GM18867 (cell line): ENCODE data around the gene NOM1.
A peak's percentile ranks its signal among the peaks of the same experiment; 100 is the strongest.

Source experiments
- ATAC-seq: cut with Tn5 transposase; IDR thresholded peaks from one replicate; pipeline ENCODE4 v1.9.1; 2021; ENCODE audit warnings: mild to moderate bottlenecking, moderate library complexity; ENCODE audit not compliant: unreplicated experiment

The NOM1 gene

DNA sequence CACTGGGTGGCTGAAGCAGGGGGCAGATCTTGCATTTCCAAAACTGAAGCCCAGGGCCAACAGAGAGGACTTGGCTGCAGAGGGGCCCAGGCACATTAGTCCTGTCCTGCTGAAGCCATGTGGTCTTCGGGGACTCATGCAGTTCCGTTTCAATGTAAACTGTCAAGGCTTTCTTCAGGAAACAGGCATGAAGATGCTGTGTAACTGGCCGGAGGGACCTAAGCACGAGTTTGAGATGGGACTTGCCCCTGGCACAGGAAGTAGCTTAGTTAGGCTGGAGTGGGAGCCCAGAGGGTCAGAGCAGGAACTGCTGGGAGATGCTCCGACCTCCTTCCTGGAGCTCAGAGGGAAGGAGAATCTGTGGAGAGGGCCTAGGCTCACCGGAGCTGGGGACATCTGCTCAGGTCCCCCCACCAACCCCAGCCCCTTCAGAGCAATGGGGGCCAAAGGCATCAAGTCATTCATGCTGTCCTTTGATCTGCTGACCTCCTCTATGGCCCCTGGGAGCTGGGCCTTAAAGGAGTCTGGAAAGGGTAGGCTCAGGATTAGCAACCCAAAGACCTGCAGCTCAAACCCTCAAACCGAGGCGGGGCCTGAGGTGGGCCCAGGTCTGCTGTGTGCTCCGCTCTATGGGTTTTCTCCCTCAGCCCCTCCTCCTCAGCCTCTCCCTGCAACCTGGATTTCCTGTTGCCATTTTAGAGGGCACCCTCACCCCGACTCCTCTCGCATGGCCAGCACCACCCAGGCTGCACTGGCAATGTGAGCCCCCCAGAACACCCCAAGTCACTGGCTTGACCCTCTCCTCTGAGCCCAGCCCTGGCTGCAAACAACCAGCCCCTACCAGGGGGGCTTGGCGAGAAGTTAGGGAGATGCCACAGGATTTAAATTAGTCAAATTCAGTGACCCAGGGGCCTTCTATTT lies 65.4 kb downstream of the NOM1 start:
- ATAC-seq = no peak

DNA sequence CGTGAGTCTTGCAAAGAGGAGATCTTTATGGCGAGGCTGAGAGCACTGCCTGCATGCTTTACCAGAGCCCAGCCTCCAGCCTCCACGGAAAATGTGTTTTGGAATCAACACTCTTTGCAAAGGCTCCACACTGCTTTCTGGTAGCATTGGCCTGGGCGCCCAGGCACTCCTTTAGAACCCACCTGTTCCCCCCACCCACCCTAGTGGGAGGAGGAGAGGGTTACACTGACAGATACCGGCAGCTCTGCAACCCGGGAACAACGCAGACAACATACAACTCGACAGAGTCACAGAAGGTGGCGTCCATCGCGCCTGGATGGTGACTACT lies 66.5 kb downstream of the NOM1 start:
- peak; percentile 10 for ATAC-seq

DNA sequence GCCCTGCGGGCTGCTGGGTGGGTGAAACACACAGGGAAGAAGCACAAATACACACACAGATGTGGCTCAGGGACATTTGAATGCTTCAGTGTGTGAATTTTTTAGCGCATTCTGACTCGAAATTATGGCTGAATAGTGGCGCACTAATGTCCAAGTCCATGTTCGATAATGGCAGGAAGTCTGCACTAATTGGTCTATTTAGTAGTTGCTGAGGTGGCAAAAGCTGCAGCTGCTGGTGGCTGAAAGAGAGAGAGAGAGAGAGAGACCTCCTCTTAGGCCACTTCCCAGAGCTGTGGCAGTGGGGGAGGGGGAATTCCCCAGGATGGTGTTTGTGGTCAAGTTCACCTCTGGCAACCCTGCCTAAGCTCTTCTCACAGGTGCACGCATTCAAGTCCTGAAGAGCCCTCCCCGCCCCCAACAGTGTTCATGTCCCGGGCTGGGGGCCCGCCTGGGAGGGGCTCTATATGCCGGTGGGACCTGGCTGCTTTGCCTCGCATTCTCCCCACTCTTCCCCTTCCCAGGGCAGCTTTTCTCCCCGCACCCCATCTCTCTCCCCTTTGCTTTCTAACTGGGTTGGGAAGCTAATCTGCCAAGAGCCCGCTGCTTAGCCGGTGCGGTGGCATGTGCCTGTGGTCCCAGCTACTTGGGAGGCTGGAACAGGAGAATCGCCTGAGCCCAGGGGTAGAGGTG lies 67.0 kb downstream of the NOM1 start:
- ATAC-seq = peak; percentile 76

DNA sequence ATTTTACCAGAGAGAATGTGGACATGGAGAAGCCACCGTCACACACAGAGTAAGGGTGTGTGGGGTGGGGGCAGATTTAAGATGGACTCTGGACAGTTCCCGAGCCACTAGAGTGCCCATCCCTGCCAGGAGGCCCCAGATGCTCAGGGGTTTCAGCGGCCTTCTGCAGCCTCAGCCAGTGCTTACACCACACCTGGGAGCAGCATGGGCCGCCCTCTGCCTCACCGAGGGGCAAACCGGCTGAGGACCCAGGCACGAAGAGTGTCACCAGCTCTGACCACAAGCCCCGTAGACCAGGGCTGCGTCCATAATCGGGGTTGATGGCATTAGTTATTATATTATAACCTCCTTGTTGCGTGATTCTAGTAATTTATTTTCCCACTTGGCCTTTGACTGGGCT lies 67.6 kb downstream of the NOM1 start:
- ATAC-seq = no peak

DNA sequence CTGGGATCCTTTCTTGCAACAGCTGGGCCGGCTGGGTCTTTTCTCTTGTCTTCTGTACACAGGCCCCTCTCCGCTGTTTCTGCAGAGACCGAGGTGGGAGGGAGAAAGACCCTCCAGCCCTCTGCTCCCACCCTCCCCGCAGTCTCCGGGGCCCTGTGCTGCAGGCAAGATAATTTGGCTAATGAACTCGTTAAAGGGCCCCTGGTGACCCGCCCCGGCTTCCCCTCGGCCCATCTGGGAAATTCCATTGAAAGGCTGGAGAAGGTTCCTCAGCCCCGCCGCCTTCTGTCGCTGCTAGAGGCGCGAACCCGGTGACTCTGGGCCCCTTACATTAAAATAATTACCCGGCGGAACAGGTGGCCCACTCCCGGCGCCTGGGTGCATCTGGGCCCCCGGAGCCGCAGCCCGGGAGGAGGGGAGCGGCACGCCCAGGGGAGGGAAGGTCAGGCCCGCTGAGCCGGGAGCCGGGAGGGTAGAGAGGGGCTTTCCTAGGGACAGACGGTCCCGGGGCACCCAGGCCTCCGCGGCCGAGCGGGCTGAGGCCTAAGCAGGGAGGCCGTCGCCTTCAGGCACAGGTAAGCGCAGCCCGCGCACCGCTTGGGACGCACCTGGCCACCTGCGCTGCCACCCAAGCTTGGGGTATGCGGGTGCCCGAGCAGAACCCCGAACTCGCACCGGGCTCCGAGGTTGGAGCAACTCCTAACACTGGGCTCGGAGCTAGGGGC lies 68.3 kb downstream of the NOM1 start:
- no peak for ATAC-seq

DNA sequence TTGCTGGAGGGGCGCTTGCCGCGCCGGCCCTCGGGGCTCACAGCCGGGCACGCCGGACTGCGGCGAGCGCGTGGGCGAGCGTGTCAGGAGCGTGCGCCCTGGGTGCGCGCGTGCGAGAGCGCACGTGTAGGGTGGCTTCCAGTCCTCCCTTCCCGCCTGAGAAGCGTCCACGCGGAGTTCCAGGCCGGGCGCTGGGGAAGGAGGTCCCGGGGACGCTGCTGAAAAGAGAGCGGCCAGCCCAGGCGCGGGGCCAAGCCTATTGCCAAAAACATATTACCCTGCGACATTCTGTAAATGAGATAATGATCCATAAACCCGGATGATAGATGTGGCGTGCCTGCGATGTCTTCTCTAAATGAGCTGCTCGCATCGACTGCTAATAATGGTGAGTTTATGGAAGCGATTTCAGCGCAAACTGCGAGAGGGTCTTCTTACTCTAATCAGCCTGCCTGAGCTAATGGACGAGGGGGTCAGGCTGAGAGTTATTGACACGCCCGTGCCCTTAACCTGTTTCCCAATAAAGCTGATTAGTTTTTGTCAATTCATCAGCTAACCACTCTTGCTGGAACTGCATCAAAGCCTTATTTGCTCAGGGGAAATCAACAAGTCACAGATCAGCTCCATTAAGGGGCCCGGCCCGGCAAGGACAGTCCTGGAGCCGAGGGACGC lies 69.0 kb downstream of the NOM1 start:
- no peak for ATAC-seq

DNA sequence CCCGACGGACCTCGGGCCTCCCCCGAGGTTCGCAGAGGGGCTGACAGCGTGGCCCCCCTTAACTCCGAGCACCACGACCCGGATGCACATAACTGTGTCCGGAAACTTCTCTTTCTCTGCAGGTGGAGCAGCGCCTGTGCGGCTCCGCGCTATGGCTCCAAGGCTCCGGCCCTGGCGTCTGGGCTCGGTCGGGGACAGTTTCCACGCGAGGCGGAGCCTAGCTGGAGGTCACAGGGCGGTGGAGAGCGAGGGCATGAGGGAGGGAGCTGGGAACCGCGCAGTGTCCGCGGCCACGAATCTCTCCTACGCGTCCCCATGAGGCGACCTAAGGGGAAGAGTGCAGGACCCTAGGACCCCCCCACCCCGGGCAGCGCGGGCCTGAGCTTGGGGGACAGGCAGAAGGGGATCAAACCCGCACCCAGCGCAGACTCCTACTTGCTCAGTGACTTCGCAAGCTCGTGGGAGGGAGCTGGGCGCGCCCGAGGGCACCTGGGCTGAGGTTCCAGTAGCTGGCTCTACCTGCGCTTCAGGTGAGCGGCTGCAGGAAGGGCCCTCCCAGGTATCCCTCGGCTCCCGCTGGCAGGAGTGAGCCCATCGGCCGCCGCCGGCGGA lies 69.6 kb downstream of the NOM1 start:
- no peak for ATAC-seq

DNA sequence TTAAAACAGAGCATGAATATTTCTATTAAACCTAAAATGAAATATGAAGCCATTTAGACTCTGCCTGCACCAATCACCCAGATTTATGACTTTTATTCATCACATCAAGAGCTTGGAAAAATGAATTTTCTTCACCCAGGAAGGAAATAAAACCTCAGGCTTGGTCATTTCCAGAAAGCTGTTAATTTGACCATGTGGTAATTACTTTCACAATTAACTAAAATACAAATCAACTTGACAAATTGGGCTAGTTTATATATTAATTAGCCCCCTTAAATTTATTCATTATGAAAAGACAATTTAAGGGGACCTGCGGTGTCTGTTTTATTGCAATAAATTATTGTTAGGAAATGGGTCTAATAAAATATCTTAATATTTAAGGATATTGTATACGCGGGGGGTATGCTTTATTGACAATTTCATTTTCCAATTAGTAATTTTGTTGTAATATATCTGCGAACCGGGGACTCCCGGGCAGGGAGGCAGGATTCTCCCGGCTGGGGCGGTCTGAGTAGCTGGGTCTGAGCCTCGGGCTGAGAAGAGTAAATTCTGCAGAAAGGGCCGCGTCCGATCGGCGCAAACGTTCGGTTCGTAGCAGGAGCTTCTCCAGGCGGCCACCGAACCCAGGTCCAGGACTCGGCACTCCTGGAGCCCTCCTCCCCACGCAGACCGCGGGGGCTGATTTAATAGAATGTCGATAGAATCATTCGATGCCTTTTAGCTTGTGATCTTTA lies 70.4 kb downstream of the NOM1 start:
- no peak for ATAC-seq

DNA sequence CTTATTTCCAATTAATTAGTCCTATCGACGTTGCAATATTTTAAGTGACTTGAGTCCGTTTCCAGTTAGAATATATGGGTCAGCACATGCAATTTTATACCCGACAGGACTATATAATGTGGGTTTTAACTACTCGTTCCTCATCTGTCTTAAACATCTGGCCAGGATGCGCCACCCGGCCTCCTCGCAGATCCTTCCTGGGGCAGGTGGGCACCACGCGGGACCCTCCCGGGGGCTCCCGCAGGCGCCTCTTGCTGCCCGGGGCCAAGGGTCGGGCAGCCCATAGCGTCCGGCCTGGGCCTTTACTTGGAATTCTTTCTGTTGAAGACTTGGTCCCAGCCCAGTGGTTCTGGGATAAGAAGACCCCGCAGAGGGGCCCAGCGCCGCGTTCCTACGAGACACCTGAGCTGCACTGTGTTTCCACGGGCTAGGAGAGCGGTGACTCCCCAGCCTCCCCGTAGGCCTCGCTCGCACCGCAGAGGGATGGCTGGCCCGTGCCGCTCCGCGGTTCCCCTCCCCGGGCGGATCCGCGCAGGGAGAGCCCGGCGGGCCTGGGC lies 71.1 kb downstream of the NOM1 start:
- ATAC-seq = no peak

DNA sequence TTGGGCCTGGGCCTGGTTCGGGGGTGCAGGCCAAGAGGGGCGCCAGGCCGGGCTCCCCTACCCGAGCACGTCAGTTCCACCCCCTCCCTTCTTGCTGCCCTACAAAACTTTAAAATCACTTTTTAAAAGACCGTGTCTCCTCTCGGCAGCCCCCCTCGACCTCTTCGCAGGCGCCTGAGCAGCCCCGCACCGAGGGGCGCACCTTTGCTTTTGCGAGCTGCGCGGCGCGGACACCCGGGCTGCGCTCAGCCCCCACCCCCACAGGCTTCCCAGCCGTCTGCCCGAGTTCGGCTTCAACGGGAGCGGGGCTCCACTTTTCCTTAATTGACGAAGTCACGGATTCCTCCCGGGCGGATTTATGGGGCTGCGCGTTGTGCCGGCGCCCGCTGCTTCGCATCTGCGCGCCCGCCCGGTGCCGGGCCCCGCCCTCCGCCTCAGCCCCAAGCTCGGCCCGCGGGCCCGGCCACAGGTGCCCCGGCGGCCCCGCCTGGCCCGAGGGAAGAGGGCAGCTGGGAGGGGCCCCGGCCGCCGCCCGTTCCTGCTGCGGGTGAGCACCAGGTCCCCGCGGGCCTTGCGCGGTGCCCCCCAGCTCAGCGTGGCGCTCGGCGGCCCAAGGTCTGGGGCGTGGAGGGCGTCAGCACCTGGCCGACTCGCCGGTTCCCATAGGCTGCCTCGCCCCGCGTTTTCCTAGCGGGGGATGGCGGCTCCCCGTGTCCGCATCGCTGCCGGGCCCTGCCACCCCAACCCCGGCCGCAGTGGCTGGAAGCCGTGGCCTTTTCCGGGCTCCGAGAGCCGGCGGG lies 71.8 kb downstream of the NOM1 start:
- ATAC-seq = no peak

DNA sequence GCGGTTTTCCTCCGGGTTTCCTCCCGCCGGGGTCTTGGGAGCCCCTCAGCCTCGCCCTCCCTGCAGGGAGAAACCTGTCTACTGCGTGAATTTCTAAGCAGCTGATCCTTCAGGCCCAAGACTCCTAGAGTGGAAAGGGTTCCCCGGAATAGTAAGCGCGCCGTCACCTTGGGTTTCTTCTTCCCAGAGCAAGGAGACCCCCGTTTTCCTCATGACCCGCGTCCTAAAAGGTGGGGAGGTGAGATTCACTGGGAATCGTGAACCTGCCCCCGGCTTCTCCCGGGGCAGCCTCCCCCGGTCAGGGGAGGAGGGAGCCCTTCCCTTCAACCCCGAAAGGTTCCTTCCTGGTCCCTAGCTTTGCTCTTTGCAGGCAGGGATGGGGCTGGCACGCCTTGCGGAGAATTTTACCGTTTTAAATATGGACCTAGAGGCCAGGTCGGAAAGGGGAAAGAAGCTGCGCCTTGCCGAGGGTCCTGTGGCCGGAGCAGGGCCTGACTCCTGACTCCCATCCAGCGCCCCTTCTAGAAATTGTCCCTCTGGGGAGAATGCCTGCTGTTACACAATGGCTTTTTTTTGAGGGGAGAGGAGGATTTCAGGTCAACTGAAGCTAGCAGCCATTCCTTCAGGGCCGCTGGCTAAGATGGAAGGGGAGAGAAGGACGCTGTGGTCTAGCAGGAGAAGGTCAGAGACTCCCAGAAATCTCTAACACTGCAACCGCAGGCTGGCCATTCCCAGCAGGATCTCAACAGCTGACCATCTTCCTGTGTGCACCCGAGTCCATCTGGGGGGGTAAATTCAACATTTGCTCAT lies 72.6 kb downstream of the NOM1 start:
- no peak for ATAC-seq
